Choroid plexus epithelial cell (primary cell): ENCODE results near the gene NUDCD2.
"Not testable (repeated sequence)": the region's sequence is repeated elsewhere in the genome, so short reads cannot be mapped to it uniquely, and the experiment has no call there.

Experiments used
- DNase-seq: peaks from one replicate; pipeline ENCODE4 v3.0.0-alpha.2; 2010; ENCODE audit warnings: low read depth
- H3K4me3 ChIP-seq: 2 replicates; pipeline ENCODE4 v1.5.1; 2011; ENCODE audit warnings: low read depth, mild to moderate bottlenecking, control low read depth, low read length, moderate library complexity
- TF ChIP-seq, protein P1 (sequence below): conservative IDR thresholded peaks from 2 replicates; pipeline ENCODE4 v1.5.1; 2011; ENCODE audit warnings: low read depth, mild to moderate bottlenecking, control low read depth, inconsistent platforms, low read length, moderate library complexity

Gene NUDCD2

DNA sequence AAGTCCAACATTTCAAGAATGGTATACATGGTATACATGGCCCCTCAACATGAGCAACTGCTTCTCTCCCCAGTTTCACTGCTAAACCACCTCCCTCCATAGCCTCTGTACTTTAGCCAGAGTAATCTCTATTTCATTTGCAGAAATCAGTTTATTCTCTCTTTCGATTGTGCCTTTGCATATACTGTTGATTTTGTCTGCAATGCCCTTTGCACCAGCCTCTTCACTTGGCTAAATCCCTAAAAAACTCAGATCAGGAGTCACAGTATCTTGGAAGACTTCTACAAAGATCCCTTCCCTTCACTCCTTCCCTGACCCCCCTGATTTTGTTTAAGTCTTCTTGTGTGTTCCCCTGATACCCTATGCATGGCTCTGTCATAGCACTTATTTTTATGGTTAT lies 27.4 kb downstream of the NUDCD2 start:
- H3K4me3 ChIP-seq, result no peak overlapping the region
- no peak for DNase-seq
- TF ChIP-seq, protein P1, sequence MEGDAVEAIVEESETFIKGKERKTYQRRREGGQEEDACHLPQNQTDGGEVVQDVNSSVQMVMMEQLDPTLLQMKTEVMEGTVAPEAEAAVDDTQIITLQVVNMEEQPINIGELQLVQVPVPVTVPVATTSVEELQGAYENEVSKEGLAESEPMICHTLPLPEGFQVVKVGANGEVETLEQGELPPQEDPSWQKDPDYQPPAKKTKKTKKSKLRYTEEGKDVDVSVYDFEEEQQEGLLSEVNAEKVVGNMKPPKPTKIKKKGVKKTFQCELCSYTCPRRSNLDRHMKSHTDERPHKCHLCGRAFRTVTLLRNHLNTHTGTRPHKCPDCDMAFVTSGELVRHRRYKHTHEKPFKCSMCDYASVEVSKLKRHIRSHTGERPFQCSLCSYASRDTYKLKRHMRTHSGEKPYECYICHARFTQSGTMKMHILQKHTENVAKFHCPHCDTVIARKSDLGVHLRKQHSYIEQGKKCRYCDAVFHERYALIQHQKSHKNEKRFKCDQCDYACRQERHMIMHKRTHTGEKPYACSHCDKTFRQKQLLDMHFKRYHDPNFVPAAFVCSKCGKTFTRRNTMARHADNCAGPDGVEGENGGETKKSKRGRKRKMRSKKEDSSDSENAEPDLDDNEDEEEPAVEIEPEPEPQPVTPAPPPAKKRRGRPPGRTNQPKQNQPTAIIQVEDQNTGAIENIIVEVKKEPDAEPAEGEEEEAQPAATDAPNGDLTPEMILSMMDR, result no peak

DNA sequence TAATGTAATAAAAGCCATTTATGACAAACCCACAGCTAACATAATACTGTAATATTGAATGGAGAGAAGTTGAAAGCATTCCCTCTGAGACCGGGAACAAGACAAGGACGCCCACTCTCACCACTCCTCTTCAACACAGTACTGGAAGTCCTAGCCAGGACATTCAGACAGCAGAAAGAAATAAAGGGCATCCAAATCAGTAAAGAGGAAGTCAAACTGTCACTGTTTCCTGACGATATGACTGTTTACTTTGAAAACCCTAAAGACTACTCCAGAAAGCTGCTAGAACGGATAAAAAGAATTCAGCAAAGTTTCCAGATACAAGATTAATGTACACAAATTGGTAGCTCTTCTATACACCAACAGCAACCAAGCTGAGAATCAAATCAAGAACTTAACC lies 33.8 kb downstream of the NUDCD2 start:
- H3K4me3 ChIP-seq, DNase-seq: not testable (repeated sequence)

DNA sequence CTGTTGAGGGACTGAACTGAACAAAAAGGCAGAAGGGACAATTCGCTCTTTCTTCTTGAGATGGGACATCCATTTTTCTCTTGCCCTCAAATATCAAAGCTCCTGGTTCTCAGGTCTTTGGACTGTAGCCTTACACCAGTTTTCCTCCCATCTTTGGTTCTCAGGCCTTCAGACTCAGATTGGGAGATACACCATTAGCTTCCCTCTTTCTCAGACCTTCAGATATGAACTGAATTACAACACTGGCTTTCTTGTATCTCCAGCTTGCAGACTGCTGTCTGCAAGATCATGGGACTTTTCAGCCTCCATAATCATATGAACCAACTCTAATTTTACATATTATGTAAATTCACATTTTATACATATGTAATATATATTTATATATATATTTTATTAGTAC lies 35.1 kb downstream of the NUDCD2 start:
- TF ChIP-seq, protein P1, result no peak
- H3K4me3 ChIP-seq, result no peak overlapping the region
- DNase-seq, result no peak

DNA sequence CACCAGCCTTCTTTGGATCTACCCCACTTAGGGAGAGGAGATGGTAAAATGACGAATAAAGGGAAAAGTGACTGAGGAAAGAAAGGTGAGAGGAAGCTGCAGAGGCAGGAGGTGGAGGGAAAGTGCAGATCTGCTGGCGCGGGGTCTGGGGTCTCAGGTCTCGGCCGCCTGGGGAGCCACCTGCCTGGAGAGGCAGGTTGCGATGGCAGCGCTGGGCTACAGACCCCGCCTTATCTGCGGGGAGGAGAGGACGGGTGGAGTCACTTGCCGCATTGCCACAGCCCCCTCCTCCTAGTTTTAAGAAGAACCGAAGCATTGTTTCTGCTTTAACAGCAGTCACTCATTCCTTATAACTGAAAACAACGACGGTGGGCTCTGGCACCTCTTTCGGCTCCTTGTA lies 44.2 kb downstream of the NUDCD2 start:
- not testable (repeated sequence) for DNase-seq, H3K4me3 ChIP-seq

DNA sequence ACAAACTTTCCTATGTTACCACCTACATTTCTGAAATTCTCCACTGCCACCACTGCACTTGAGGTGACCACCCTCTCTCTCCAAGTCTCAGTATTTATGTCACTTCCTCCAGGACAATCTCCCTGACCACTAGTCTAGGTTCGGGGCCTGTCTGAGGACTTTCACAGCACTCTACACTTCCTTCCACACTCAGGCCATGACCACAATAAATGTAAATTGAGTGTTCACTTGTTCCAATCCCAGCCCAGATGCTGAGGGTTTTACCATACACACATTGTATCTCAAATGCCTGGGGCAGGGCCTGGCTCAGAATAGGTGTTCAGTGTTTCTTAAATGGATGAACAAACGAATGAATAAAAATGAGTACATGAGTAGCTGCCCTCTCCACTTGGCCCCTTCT lies 49.4 kb downstream of the NUDCD2 start:
- no peak for DNase-seq
- no peak overlapping the region for H3K4me3 ChIP-seq
- TF ChIP-seq, protein P1, result no peak

DNA sequence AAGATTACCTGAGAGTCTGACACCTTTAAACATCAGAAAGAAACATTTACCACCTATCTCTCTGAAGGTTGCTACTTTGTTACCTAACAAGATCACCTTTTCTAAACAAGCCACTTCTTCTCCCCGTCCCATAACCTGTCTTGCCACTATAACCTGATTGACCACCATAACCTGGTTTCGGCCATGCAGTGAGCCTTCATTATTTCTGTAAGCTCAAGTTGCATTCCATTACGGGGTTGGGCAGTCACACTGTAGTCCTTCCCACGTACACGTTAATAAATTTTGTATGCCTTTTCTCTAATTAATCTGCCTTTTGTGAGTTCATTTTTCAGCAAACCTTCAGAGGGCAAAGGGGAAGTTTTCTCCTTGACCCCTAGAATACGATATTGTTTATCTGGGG lies 50.5 kb downstream of the NUDCD2 start:
- TF ChIP-seq, protein P1, result no peak
- DNase-seq, result no peak
- H3K4me3 ChIP-seq, result no peak overlapping the region

DNA sequence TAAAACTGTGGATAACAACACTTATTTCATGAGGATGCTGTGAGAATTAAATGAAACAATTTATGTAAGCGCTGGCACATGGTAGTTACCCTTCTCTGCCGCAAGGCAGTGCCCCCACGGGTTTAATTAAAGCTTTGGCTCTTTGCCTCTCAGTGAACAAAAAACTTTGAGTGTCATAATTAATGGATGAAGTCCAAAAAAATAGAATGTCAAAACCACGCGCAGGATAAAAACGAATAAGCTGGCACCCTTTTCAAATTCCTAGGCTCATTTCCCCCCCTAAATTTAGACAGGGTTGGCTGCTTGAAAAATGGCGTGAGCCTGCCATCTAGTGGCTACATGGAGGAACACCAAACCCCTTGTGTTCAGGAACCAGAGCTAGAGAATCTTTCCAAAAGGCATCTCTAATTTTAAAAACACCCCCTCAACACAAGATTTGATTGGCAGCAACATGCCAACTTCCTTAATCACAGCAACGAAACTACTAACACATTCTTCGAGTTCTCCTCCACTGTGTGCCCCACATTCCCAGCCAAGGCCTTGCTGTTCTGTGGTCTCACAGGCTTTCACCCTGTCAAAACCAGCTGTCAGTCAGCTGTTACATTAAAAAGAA lies 51.5 kb downstream of the NUDCD2 start:
- H3K4me3 ChIP-seq, result no peak overlapping the region
- peak; percentile 78 for DNase-seq
- TF ChIP-seq, protein P1, result peak; percentile 91

DNA sequence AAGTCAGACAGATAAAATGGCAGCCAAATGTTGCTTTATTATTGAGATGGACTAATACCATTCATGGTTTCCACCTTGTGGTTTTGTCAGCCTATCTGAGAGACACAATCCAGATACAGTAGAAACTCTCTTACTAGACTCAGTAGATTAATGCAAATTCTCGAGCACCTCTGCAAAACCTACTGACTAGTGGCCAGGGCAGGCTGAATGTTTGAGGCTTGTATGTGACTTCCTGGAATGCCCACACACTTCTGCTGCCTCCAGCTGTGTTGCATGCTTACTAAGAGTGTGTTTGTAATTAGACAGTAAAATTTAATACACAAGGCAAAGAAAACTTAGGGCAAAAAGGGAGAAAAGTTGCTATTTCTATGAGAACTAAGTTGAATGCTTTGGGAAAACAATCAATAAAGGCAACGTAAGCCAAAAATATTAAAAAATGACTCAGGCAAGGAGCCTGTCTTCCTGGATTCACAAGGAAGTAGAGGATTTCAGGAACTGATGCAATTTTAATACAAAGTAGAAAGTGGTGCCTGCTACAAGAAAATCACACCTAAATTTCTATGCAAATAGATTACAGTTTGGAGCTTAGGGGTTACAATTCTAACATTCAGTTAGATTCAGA lies 52.8 kb downstream of the NUDCD2 start:
- TF ChIP-seq, protein P1, result no peak
- H3K4me3 ChIP-seq, result no peak overlapping the region
- peak; percentile 44 for DNase-seq
